H1 (cell line): Measurements from ENCODE around the gene SNAP47. TPM values are rescaled to one million over a fixed set of nuclear protein-coding genes. Genes with fewer than 3 reads are reported as not detected.

ENCODE experiments used
- CTCF ChIA-PET: fragments of 300-600 bp; sonication (Branson Sonifier 250); formaldehyde crosslinking; loops from one replicate; lab custom pipeline; 2021; ENCODE audit not compliant: partially characterized antibody; lab: Charles Lee
- POLR2A ChIA-PET: fragments of 300-600 bp; sonication (Branson Sonifier 250); formaldehyde crosslinking; loops from one replicate; lab custom pipeline; 2021; ENCODE audit warnings: inconsistent platforms; ENCODE audit not compliant: partially characterized antibody; lab: Charles Lee
- DNase-seq, 2 experiments: peaks; one replicate each; pipeline versions ENCODE4 v3.0.0 to v3.0.0-alpha.2; 2010 to 2022; ENCODE audit warnings: low spot score in 2 of 2, low read depth in 1 of 2, mixed read lengths in 1 of 2
- FAIRE-seq: peaks from 2 replicates; lab custom pipeline; 2011; peaks lifted over from hg19 to GRCh38; lab: Jason Lieb, UNC
- H2AFZ ChIP-seq: 2 replicates; pipeline ENCODE4 v1.8.1; 2012; ENCODE audit warnings: low read length, inconsistent platforms
- H2AK5ac ChIP-seq: 2 replicates; pipeline ENCODE4 v1.6.1; 2013; ENCODE audit warnings: low read depth, low read length
- H2BK120ac ChIP-seq: replicated peaks from 2 replicates; pipeline ENCODE3; 2013; ENCODE audit warnings: low read depth, low read length, inconsistent platforms
- H2BK12ac ChIP-seq: 2 replicates; pipeline ENCODE4 v1.6.1; 2013; ENCODE audit warnings: low read depth, low read length
- H2BK15ac ChIP-seq: 2 replicates; pipeline ENCODE4 v1.6.1; 2013; ENCODE audit warnings: low read length
- H2BK20ac ChIP-seq: 2 replicates; pipeline ENCODE4 v1.6.1; 2013; ENCODE audit warnings: low read length
- H2BK5ac ChIP-seq: 2 replicates; pipeline ENCODE4 v1.6.1; 2013; ENCODE audit warnings: low read depth, low read length
- H3K14ac ChIP-seq: 2 replicates; pipeline ENCODE4 v1.6.1; 2013; ENCODE audit warnings: inconsistent platforms; ENCODE audit not compliant: insufficient read length
- H3K18ac ChIP-seq: 2 replicates; pipeline ENCODE4 v1.6.1; 2013; ENCODE audit warnings: low read length; ENCODE audit errors: extremely low read depth
- H3K23ac ChIP-seq: 2 replicates; pipeline ENCODE4 v1.6.1; 2013; ENCODE audit warnings: inconsistent platforms; ENCODE audit not compliant: insufficient read length
- H3K23me2 ChIP-seq: 2 replicates; pipeline ENCODE4 v1.6.1; 2013; ENCODE audit warnings: low read depth, low read length
- H3K27ac ChIP-seq: 2 replicates; pipeline ENCODE4 v1.6.1; 2011; ENCODE audit warnings: low read depth, low read length, inconsistent platforms
- H3K27me3 ChIP-seq, 4 experiments: replicated peaks in 1 of 4; 1 replicate in 1 of 4; 2 replicates in 3 of 4; pipeline versions ENCODE4 v1.6.1 to v1.8.1; 2011 to 2013; ENCODE audit warnings: low read length in 3 of 4, mild to moderate bottlenecking in 3 of 4, inconsistent platforms in 2 of 4, mixed read lengths in 2 of 4, moderate library complexity in 1 of 4; ENCODE audit not compliant: control insufficient read depth in 3 of 4, insufficient read depth in 3 of 4; ENCODE audit errors: extremely low read depth in 1 of 4
- H3K36me3 ChIP-seq, 4 experiments: 2 replicates each; pipeline versions ENCODE4 v1.6.1 to v1.8.1; 2011 to 2013; ENCODE audit warnings: mild to moderate bottlenecking in 4 of 4, low read length in 3 of 4, moderate library complexity in 2 of 4, control low read depth in 1 of 4, inconsistent platforms in 1 of 4; ENCODE audit not compliant: insufficient read depth in 4 of 4, control insufficient read depth in 2 of 4
- H3K4ac ChIP-seq: replicated peaks from 2 replicates; pipeline ENCODE3; 2013; ENCODE audit warnings: low read length, low read depth, mixed read lengths, inconsistent platforms; ENCODE audit not compliant: insufficient read length
- H3K4me1 ChIP-seq, 4 experiments: replicated peaks in 1 of 4; 1 replicate in 1 of 4; 2 replicates in 3 of 4; pipeline versions ENCODE4 v1.6.1 to v1.8.1; 2011 to 2013; ENCODE audit warnings: low read length in 3 of 4, inconsistent platforms in 2 of 4, mixed read lengths in 1 of 4; ENCODE audit not compliant: insufficient read depth in 4 of 4, control insufficient read depth in 3 of 4
- H3K4me2 ChIP-seq, 2 experiments: 2 replicates each; pipeline versions ENCODE4 v1.6.1 to v1.8.1; 2011 to 2013; ENCODE audit warnings: low read depth in 2 of 2, low read length in 2 of 2, control low read depth in 1 of 2, inconsistent platforms in 1 of 2, mild to moderate bottlenecking in 1 of 2; ENCODE audit not compliant: insufficient read depth in 1 of 2
- H3K4me3 ChIP-seq, 4 experiments: fragments of 200-600, 300-600 bp in 1 of 4; sonication (generic), shearing (Covaris generic), sonication (Bioruptor Twin) in 1 of 4; 2 replicates each; pipeline versions ENCODE4 v1.5.1 to v1.8.1; 2011 to 2016; ENCODE audit warnings: low read length in 4 of 4, low read depth in 3 of 4, control low read depth in 2 of 4, inconsistent platforms in 2 of 4, mild to moderate bottlenecking in 2 of 4, mixed read lengths in 1 of 4, moderate library complexity in 1 of 4; ENCODE audit not compliant: insufficient read depth in 2 of 4; ENCODE audit errors: extremely low read depth in 1 of 4
- H3K56ac ChIP-seq: replicated peaks from 2 replicates; pipeline ENCODE3; 2013; ENCODE audit warnings: low read depth, mild to moderate bottlenecking, mixed read lengths, low read length, inconsistent platforms; ENCODE audit not compliant: insufficient read length
- H3K79me1 ChIP-seq: 2 replicates; pipeline ENCODE4 v1.6.1; 2013; ENCODE audit warnings: low read depth, low read length, control low read depth
- H3K79me2 ChIP-seq, 2 experiments: 2 replicates each; pipeline versions ENCODE4 v1.6.1 to v1.8.1; 2012 to 2013; ENCODE audit warnings: low read length in 2 of 2, mild to moderate bottlenecking in 2 of 2, inconsistent platforms in 1 of 2; ENCODE audit not compliant: insufficient read depth in 2 of 2, control insufficient read depth in 1 of 2
- H3K9ac ChIP-seq, 4 experiments: replicated peaks in 1 of 4; 1 replicate in 1 of 4; 2 replicates in 3 of 4; pipeline versions ENCODE4 v1.6.1 to v1.8.1; 2011 to 2013; ENCODE audit warnings: low read depth in 3 of 4, low read length in 3 of 4, control low read depth in 2 of 4, mild to moderate bottlenecking in 2 of 4, moderate library complexity in 2 of 4, inconsistent platforms in 1 of 4; ENCODE audit errors: extremely low read depth in 1 of 4
- H3K9me3 ChIP-seq, 2 experiments: 2 replicates each; pipeline versions ENCODE4 v1.6.1 to v1.8.1; 2012 to 2013; ENCODE audit warnings: mild to moderate bottlenecking in 2 of 2, moderate library complexity in 2 of 2, control low read depth in 1 of 2, inconsistent platforms in 1 of 2, low read depth in 1 of 2, low read length in 1 of 2, mixed read lengths in 1 of 2; ENCODE audit not compliant: insufficient read depth in 2 of 2
- H4K20me1 ChIP-seq, 2 experiments: replicated peaks in 1 of 2; 2 replicates each; pipeline versions ENCODE3 to v1.8.1; 2011 to 2013; ENCODE audit warnings: inconsistent platforms in 2 of 2, low read length in 2 of 2, mild to moderate bottlenecking in 1 of 2; ENCODE audit not compliant: insufficient read depth in 2 of 2, control insufficient read depth in 1 of 2
- H4K5ac ChIP-seq: 2 replicates; pipeline ENCODE4 v1.6.1; 2013; ENCODE audit warnings: low read length, low read depth, mixed read lengths, inconsistent platforms; ENCODE audit not compliant: insufficient read length
- H4K8ac ChIP-seq: 2 replicates; pipeline ENCODE4 v1.8.0; 2013; ENCODE audit warnings: mild to moderate bottlenecking, moderate library complexity, low read length, inconsistent platforms; ENCODE audit not compliant: insufficient read depth; ENCODE audit errors: extremely low read depth
- H4K91ac ChIP-seq: replicated peaks from 2 replicates; pipeline ENCODE3; 2013; ENCODE audit warnings: low read length, mixed read lengths, inconsistent platforms; ENCODE audit not compliant: insufficient read length
- GTF2F1 ChIP-seq: IDR thresholded peaks from 2 replicates; pipeline ENCODE4 v1.6.1; 2012; ENCODE audit warnings: low read depth, low read length, improper control_type of control experiment, borderline replicate concordance
- WGBS, 2 experiments: shearing (Covaris generic) in 1 of 2; methylation state at CpG; one replicate each; pipeline versions ENCODE4 v1.1.6 to v1.1.7; 2013 to 2015; ENCODE audit warnings: low lambda C conversion rate in 2 of 2, mixed read lengths in 2 of 2, inconsistent platforms in 1 of 2, low coverage in 1 of 2, missing lambda C conversion rate in 1 of 2; ENCODE audit not compliant: insufficient replicate concordance in 2 of 2, insufficient coverage in 1 of 2, insufficient read length in 1 of 2; ENCODE audit errors: extremely low coverage in 1 of 2, missing lambda C conversion rate in 1 of 2; 5-methylcytosine and 5-hydroxymethylcytosine counted together
- polyA plus RNA-seq, 7 experiments: library from polyadenylated mRNA; depleted of rRNA in 3 of 7; stranded (reverse) in 5 of 7; unstranded in 2 of 7; fragments of >200 nt in 5 of 7; fragments of 200-250 nt in 2 of 7; gene quantifications; 1 replicate in 5 of 7; 2 replicates in 1 of 7; 4 replicates in 1 of 7; pipeline versions ENCODE4 v1.2.1 to v1.2.3, GENCODE V29; 2011 to 2013; ENCODE audit warnings: missing spikeins in 2 of 7, mixed read lengths in 2 of 7
- total RNA-seq: library from RNA; stranded (reverse); fragmentation: NEBNext Ultra II Directional; extraction: Animal tissue kit (Norgen Biotek cat#: 25700); gene quantifications from 2 replicates; pipeline ENCODE4 v1.2.1, GENCODE V29; 2021
- TF ChIP-seq, protein P1 (sequence below): IDR thresholded peaks from 2 replicates; pipeline ENCODE4 v1.6.1; 2011; ENCODE audit warnings: low read depth, mild to moderate bottlenecking, low read length; ENCODE audit not compliant: insufficient read depth

The SNAP47 gene
- total and polyA plus RNA-seq, 2 of the 8 experiments (the other 6 are each of a cell fraction or from before 2014, with no cell fraction given), result 37.6 to 42.2 TPM

DNA sequence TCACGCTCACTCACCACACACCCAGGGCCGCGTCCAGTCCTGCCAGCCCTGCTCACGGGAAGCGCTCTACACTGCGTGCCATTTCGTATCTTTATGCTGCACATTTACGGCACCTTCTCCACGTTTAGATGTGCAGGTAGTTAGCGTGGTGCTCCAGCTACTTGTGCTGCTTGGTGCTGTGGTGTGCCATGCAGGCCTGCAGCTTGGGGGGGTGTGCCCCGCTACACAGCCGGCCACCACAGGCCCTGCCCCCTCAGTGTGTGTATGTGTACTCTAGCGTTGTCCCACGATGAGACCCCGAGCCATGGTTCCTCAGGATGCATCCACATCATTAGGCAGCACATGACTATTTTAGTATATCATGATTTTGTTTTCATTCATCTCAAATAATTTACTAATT lies 38.3 kb downstream of the SNAP47 start:
- Histone ChIP-seq H3K4ac (no peak overlapping the region), H2AFZ (no peak overlapping the region), H3K4me2 (no peak overlapping the region), H3K27ac (no peak overlapping the region), H2BK12ac (no peak overlapping the region), H3K14ac (no peak overlapping the region), H2BK120ac (no peak overlapping the region), H3K4me3 (no peak overlapping the region), H3K9ac (no peak overlapping the region), H3K4me1 (no peaks in the 10 kb centered on the region), H3K79me2 (no peaks in the 10 kb centered on the region), H3K79me1 (peaks cover 8% of the 10 kb centered on the region), H3K9me3 (no peaks in the 10 kb centered on the region), H2BK5ac (no peak overlapping the region; the same call in 1 of the 2 replicates), H3K56ac (no peak overlapping the region), H4K20me1 (peaks cover 0 to 15% of the 10 kb centered on the region in 2 experiments), H3K36me3 (peaks cover 1 to 10% (median 3%) of the 10 kb centered on the region in 4 experiments; a peak in 4 of 8 replicates), H4K5ac (no peak overlapping the region), H2BK20ac (no peak overlapping the region), H3K18ac (no peak overlapping the region), H2BK15ac (no peak overlapping the region), H3K23ac (no peak overlapping the region), H4K8ac (no peak overlapping the region), H3K23me2 (no peaks in the 10 kb centered on the region), H3K27me3 (no peaks in the 10 kb centered on the region), H4K91ac (no peak overlapping the region), H2AK5ac (no peak overlapping the region)
- ChIA-PET POLR2A (interaction anchor here (1.1 kb wide), 1 partner anchor 9 kb away, joined by 3 read pairs; no protein-coding TSS in a partner anchor), CTCF (interaction anchor here (0.6 to 5.0 kb wide), 5 partner anchors 11 to 228 kb away, joined by 3 to 51 read pairs (median 5); no protein-coding TSS in a partner anchor)
- FAIRE-seq (no peak), DNase-seq (no peak)
- TF ChIP-seq, protein P1, sequence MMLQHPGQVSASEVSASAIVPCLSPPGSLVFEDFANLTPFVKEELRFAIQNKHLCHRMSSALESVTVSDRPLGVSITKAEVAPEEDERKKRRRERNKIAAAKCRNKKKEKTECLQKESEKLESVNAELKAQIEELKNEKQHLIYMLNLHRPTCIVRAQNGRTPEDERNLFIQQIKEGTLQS, result no peak
- TF ChIP-seq GTF2F1, result no peak
- WGBS, 2 experiments, result 98% methylated on average over 15 of the region's 15 CpGs; no CpG with 5 or more reads in 1 of the 2 experiments
